ENCODE data around the gene FHIP1B. TPM values are rescaled to one million over a fixed set of nuclear protein-coding genes. Genes with fewer than 3 reads are reported as not detected.

FHIP1B gene
- total RNA-seq, 1 donor from 2014 or later: 50.7 TPM

DNA sequence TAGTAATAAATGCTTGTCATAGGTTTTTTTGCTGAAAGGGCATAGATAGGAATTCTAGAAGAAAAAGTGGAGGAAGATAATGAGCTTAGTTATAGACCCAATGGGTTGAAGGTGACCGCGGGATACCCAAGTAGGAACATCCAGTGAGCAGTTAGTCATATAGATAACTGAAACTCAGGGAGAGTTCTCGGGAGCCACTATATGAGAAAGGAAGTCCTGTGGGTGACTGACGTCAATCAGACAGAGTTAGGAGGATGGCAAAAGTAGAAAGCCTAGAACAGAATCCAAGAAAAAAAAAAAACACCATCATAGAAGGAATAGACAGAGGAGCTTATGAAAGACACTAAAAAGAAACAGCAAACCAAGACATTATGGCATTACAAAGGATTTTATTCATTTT, 2.8 kb upstream of the FHIP1B start:
- peaks cover 3% of the 10 kb centered on the region for H3K27me3 Mint-ChIP-seq
- H3K4me3 Mint-ChIP-seq: no peak overlapping the region
- H3K4me1 Mint-ChIP-seq (ENCODE audit: unreplicated experiment): peaks cover 11% of the 10 kb centered on the region
- no peak for DNase-seq (ENCODE audit: extremely low spot score, unreplicated experiment)
- peaks cover 3% of the 10 kb centered on the region for H3K36me3 Mint-ChIP-seq
- H3K27ac Mint-ChIP-seq: no peak overlapping the region
- TF ChIP-seq, protein P1, sequence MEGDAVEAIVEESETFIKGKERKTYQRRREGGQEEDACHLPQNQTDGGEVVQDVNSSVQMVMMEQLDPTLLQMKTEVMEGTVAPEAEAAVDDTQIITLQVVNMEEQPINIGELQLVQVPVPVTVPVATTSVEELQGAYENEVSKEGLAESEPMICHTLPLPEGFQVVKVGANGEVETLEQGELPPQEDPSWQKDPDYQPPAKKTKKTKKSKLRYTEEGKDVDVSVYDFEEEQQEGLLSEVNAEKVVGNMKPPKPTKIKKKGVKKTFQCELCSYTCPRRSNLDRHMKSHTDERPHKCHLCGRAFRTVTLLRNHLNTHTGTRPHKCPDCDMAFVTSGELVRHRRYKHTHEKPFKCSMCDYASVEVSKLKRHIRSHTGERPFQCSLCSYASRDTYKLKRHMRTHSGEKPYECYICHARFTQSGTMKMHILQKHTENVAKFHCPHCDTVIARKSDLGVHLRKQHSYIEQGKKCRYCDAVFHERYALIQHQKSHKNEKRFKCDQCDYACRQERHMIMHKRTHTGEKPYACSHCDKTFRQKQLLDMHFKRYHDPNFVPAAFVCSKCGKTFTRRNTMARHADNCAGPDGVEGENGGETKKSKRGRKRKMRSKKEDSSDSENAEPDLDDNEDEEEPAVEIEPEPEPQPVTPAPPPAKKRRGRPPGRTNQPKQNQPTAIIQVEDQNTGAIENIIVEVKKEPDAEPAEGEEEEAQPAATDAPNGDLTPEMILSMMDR (conservative IDR thresholded peaks at IDR 0.05): no peak
- no peaks in the 10 kb centered on the region for H3K9me3 Mint-ChIP-seq

DNA sequence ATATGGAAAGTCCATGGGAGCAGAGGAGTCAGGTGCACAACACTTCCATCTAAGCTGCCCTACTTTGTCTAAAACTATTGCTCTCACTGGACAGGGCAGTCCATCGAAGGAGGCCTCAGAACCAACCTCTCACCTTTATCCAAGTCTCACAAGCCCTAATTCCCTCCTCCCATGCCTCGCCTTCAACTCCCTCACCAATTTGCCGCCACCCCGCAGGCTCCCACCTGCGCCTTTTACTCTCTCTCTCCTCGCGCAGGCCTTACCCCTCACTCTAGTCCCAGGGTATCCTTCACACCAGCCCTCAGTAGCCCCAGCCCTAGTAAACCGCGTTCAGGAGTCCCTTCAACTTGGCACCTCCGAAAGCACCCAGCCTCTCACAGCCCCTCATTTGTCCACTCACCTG, 451 bp downstream of the FHIP1B start:
- no peak for DNase-seq (ENCODE audit: extremely low spot score, unreplicated experiment)
- H3K27ac Mint-ChIP-seq: peak overlapping the region; percentile 99
- H3K36me3 Mint-ChIP-seq: peaks cover 3% of the 10 kb centered on the region
- no peaks in the 10 kb centered on the region for H3K27me3 Mint-ChIP-seq
- peak overlapping the region; percentile 100 for H3K4me3 Mint-ChIP-seq
- H3K9me3 Mint-ChIP-seq: no peaks in the 10 kb centered on the region
- peaks cover 16% of the 10 kb centered on the region for H3K4me1 Mint-ChIP-seq (ENCODE audit: unreplicated experiment)
- TF ChIP-seq, protein P1 (conservative IDR thresholded peaks at IDR 0.05): no peak

DNA sequence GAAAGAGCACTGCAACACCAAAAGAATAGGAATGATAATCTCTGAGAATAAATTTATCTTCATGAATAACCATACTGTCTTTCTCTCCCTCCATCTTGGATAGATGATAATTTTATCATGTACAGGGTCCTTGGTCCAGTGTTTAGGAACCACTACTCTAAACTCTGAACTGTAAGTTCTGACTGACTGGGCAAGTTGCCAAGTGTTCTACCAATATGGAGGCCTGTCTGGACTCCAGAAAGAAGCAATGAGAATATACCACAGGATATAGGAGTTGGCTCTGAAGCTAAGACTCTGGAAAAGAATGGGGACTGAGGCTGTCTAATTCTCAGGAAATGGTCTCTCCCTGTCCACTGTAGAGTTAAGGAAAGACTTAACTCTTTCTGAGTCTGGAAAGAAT, 1.5 kb downstream of the FHIP1B start:
- Mint-ChIP-seq H3K4me3 (peak overlapping the region; percentile 74), H3K27ac (peak overlapping the region; percentile 76), H3K9me3 (no peaks in the 10 kb centered on the region), H3K36me3 (peaks cover 3% of the 10 kb centered on the region), H3K27me3 (no peaks in the 10 kb centered on the region), H3K4me1 (ENCODE audit: unreplicated experiment) (peaks cover 16% of the 10 kb centered on the region)
- TF ChIP-seq, protein P1 (conservative IDR thresholded peaks at IDR 0.05): no peak
- DNase-seq (ENCODE audit: extremely low spot score, unreplicated experiment): no peak

DNA sequence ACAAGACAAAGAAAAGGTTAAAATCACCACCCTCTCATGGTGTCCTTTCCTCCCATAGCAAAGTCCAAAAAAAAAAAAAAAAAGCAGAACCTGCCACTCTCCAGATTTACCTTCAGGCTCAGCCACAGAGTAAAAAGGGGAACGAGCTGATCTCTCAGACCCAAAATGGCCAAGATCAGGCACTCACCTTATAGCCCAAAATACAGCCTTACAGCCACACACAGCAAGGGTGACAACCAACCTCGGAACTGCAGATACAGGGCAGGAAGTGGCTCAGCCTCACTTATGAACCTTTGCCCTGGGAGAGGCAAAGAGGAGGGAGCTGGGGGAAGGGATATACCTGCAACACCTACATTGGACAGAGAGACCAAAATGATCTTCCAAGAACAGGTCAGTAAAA, 4.5 kb downstream of the FHIP1B start:
- DNase-seq (ENCODE audit: extremely low spot score, unreplicated experiment): no peak
- peaks cover 12% of the 10 kb centered on the region for H3K4me1 Mint-ChIP-seq (ENCODE audit: unreplicated experiment)
- H3K36me3 Mint-ChIP-seq: peaks cover 8% of the 10 kb centered on the region
- no peak overlapping the region for H3K4me3 Mint-ChIP-seq
- TF ChIP-seq, protein P1 (conservative IDR thresholded peaks at IDR 0.05): no peak
- H3K27me3 Mint-ChIP-seq: no peaks in the 10 kb centered on the region
- H3K9me3 Mint-ChIP-seq: peaks cover 5% of the 10 kb centered on the region
- H3K27ac Mint-ChIP-seq: no peak overlapping the region

DNA sequence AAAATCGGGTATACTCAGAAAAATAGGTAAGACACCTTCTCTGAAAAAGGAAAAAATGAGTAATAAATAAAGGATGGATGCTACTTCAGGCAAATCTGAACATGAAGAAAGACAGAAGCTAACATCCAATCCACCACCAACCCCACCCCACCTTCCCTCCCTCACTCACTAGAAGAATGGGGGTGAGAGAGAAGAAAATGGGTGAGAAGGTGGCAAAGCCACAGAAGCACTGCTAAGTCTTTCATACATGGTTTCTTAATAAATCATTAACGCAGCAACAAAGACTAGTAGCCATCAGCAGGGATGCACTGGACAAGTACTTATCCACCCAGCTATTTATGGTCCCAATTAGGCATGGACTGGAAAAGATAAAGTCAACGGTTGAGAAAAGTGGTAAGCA, 5.9 kb downstream of the FHIP1B start:
- peaks cover 5% of the 10 kb centered on the region for H3K36me3 Mint-ChIP-seq
- DNase-seq (ENCODE audit: extremely low spot score, unreplicated experiment): no peak
- no peak overlapping the region for H3K4me3 Mint-ChIP-seq
- peaks cover 5% of the 10 kb centered on the region for H3K9me3 Mint-ChIP-seq
- H3K27me3 Mint-ChIP-seq: no peaks in the 10 kb centered on the region
- H3K27ac Mint-ChIP-seq: no peak overlapping the region
- TF ChIP-seq, protein P1 (conservative IDR thresholded peaks at IDR 0.05): no peak
- H3K4me1 Mint-ChIP-seq (ENCODE audit: unreplicated experiment): peaks cover 5% of the 10 kb centered on the region

DNA sequence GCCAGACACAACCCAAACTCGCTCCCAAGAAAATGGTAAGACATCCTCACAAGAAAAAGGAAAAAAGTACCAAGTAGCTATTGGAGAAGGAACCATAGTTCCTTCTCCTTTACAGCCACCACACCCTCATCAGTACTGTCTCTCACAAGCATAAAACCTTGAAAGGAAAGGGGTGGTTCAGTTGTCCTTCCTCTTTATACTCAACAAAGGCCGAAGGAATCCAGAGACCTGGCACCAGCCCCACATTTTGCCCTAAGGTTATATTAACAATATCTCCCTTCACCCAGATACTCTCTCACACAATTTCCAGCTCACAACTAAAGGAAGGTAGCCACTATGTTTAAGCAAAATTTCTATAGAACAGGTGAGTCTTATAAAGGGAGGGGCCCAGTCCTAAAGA, 8.5 kb downstream of the FHIP1B start:
- TF ChIP-seq, protein P1 (conservative IDR thresholded peaks at IDR 0.05): no peak
- peaks cover 5% of the 10 kb centered on the region for H3K9me3 Mint-ChIP-seq
- H3K27me3 Mint-ChIP-seq: no peaks in the 10 kb centered on the region
- DNase-seq (ENCODE audit: extremely low spot score, unreplicated experiment): no peak
- no peak overlapping the region for H3K27ac Mint-ChIP-seq
- H3K4me3 Mint-ChIP-seq: no peak overlapping the region
- H3K4me1 Mint-ChIP-seq (ENCODE audit: unreplicated experiment): peaks cover 5% of the 10 kb centered on the region
- H3K36me3 Mint-ChIP-seq: peaks cover 5% of the 10 kb centered on the region

All from type B pancreatic cell (in vitro differentiated cells).